ENCODE measurements around the gene ADA.

ADA gene

GRCh38 chr20:44637522-44638372 is 13.8 kb downstream of the ADA start:
- DNase-seq (ENCODE audit: low read depth) = no peak
- TF ChIP-seq POLR2A (IDR thresholded peaks at IDR 0.05; ENCODE audit: extremely low read depth, insufficient read length) (no peak), MYC (IDR thresholded peaks at IDR 0.05; ENCODE audit: low read depth, low read length) (no peak)
- TF ChIP-seq, protein P1, sequence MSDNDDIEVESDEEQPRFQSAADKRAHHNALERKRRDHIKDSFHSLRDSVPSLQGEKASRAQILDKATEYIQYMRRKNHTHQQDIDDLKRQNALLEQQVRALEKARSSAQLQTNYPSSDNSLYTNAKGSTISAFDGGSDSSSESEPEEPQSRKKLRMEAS (IDR thresholded peaks at IDR 0.05; ENCODE audit: low read depth, low read length) = no peak
- TF ChIP-seq, protein P2, sequence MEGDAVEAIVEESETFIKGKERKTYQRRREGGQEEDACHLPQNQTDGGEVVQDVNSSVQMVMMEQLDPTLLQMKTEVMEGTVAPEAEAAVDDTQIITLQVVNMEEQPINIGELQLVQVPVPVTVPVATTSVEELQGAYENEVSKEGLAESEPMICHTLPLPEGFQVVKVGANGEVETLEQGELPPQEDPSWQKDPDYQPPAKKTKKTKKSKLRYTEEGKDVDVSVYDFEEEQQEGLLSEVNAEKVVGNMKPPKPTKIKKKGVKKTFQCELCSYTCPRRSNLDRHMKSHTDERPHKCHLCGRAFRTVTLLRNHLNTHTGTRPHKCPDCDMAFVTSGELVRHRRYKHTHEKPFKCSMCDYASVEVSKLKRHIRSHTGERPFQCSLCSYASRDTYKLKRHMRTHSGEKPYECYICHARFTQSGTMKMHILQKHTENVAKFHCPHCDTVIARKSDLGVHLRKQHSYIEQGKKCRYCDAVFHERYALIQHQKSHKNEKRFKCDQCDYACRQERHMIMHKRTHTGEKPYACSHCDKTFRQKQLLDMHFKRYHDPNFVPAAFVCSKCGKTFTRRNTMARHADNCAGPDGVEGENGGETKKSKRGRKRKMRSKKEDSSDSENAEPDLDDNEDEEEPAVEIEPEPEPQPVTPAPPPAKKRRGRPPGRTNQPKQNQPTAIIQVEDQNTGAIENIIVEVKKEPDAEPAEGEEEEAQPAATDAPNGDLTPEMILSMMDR (IDR thresholded peaks at IDR 0.05; ENCODE audit: low read depth, low read length) = no peak
- H3K4me3 ChIP-seq (ENCODE audit: low read depth, low read length) = no peak overlapping the region

GRCh38 chr20:44637042-44637441 is 14.5 kb downstream of the ADA start:
- no peak overlapping the region for H3K4me3 ChIP-seq (ENCODE audit: low read depth, low read length)
- TF ChIP-seq MYC (IDR thresholded peaks at IDR 0.05; ENCODE audit: low read depth, low read length) = no peak
- TF ChIP-seq, protein P2 (IDR thresholded peaks at IDR 0.05; ENCODE audit: low read depth, low read length) = no peak
- TF ChIP-seq POLR2A (IDR thresholded peaks at IDR 0.05; ENCODE audit: extremely low read depth, insufficient read length) = no peak
- TF ChIP-seq, protein P1 (IDR thresholded peaks at IDR 0.05; ENCODE audit: low read depth, low read length) = no peak
- no peak for DNase-seq (ENCODE audit: low read depth)

DNA sequence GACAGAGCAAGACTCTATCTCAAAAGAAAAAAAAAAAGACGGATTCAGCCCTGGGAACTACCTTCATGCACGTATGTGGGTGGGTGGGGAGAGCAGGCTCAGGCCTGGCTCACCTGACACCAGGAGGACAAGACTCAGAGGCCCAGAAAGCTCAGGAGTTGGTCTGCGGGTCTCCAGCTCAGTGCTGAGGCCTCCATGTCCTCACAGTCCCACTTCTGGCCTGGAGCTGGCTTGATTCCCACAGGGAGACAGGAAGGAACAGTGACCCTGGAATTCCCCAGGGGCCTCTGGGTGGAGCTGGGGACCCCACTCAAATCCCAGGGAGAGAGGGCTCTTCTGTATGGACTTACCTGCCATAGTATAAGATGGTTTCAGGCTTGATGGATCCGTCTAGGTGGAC is 15.6 kb downstream of the ADA start:
- DNase-seq (ENCODE audit: low read depth) = no peak
- TF ChIP-seq, protein P2 (IDR thresholded peaks at IDR 0.05; ENCODE audit: low read depth, low read length) = no peak
- TF ChIP-seq, protein P1 (IDR thresholded peaks at IDR 0.05; ENCODE audit: low read depth, low read length) = no peak
- TF ChIP-seq POLR2A (IDR thresholded peaks at IDR 0.05; ENCODE audit: extremely low read depth, insufficient read length) (no peak), MYC (IDR thresholded peaks at IDR 0.05; ENCODE audit: low read depth, low read length) (no peak)
- no peak overlapping the region for H3K4me3 ChIP-seq (ENCODE audit: low read depth, low read length)

- no peak for DNase-seq (ENCODE audit: low read depth)
- no peak overlapping the region for H3K4me3 ChIP-seq (ENCODE audit: low read depth, low read length)
- no peak for TF ChIP-seq POLR2A (IDR thresholded peaks at IDR 0.05; ENCODE audit: extremely low read depth, insufficient read length)
- TF ChIP-seq, protein P2 (IDR thresholded peaks at IDR 0.05; ENCODE audit: low read depth, low read length) = no peak
- TF ChIP-seq, protein P1 (IDR thresholded peaks at IDR 0.05; ENCODE audit: low read depth, low read length) = no peak
- TF ChIP-seq MYC (IDR thresholded peaks at IDR 0.05; ENCODE audit: low read depth, low read length) = no peak
These were observed 17.5 kb downstream of the ADA start for GRCh38 chr20:44633872-44634600.

GRCh38 chr20:44633187-44633810 is 18.2 kb downstream of the ADA start:
- TF ChIP-seq, protein P1 (IDR thresholded peaks at IDR 0.05; ENCODE audit: low read depth, low read length) = no peak
- no peak for TF ChIP-seq POLR2A (IDR thresholded peaks at IDR 0.05; ENCODE audit: extremely low read depth, insufficient read length)
- TF ChIP-seq MYC (IDR thresholded peaks at IDR 0.05; ENCODE audit: low read depth, low read length) = no peak
- TF ChIP-seq, protein P2 (IDR thresholded peaks at IDR 0.05; ENCODE audit: low read depth, low read length) = no peak
- H3K4me3 ChIP-seq (ENCODE audit: low read depth, low read length) = no peak overlapping the region
- DNase-seq (ENCODE audit: low read depth) = no peak
